Occipital lobe (tissue), 2 donors: ENCODE results near the gene ANKRD33B. TPM values are rescaled to one million over a fixed set of nuclear protein-coding genes. Genes with fewer than 3 reads are reported as not detected.
"Not testable (repeated sequence)": the region's sequence is repeated elsewhere in the genome, so short reads cannot be mapped to it uniquely, and the experiment has no call there.

ENCODE experiments used
- DNase-seq: peaks from one replicate; lab custom pipeline; 2025; lab: John Stamatoyannopoulos, UW
- total RNA-seq: library from RNA; depleted of rRNA; stranded (reverse); fragments of >200 nt; gene quantifications from one replicate; pipeline ENCODE4 v1.2.3, GENCODE V29; 2014

The ANKRD33B gene
- total RNA-seq, 1 donor from 2014 or later = 4.2 TPM

GRCh38 chr5:10536931-10537579 is 26.8 kb upstream of the ANKRD33B start:
- DNase-seq = no peak

- no peak for DNase-seq
These were observed 26.2 kb upstream of the ANKRD33B start for GRCh38 chr5:10537624-10538023.

GRCh38 chr5:10538103-10538788 is 25.6 kb upstream of the ANKRD33B start:
- DNase-seq = no peak

DNA sequence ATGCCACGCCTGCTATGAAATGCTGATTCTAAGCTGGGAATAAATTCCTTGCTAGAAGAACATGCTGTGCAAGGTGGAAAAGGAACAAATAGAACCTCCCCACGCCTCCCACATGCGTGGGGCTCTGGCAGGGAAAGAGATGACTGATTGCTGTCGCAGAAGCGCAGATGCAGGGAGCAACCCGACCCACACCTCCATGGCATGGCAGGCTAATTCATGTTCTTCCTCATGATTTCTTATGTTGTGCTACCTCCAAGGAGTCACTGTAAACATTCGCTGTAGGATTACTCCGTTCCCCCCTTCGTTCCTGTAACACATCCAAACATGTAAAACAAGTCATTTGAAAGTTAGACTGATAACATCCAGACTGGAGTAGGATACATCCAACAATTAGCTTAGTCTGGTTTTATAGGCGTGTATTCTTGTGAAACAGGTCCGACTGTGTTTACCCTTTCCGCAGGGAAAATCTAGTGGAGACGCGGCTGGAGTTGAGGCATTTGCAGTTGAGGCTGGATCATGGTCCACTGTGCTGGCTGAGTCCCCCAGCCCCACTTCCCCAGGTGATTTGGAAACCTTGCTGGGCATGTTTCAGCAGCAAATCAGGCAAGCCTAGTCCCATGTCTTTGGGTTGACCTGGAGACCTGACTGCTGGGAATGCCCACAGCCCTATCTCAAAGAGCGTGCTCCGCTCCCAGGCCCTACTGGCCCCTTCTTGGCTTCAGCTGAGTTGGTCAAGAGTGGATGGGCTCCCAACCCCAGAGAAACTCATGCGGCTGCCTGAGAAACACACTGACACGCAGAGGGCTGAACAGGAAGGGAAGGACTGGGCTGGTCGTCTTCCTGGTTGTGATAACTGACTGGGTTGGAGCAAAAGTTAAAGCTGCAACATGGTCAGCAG is 24.8 kb upstream of the ANKRD33B start:
- peak; percentile 59 for DNase-seq

GRCh38 chr5:10539687-10539998 is 24.2 kb upstream of the ANKRD33B start:
- DNase-seq = no peak

- no peak for DNase-seq
These were observed 23.8 kb upstream of the ANKRD33B start for GRCh38 chr5:10540036-10540544.

DNA sequence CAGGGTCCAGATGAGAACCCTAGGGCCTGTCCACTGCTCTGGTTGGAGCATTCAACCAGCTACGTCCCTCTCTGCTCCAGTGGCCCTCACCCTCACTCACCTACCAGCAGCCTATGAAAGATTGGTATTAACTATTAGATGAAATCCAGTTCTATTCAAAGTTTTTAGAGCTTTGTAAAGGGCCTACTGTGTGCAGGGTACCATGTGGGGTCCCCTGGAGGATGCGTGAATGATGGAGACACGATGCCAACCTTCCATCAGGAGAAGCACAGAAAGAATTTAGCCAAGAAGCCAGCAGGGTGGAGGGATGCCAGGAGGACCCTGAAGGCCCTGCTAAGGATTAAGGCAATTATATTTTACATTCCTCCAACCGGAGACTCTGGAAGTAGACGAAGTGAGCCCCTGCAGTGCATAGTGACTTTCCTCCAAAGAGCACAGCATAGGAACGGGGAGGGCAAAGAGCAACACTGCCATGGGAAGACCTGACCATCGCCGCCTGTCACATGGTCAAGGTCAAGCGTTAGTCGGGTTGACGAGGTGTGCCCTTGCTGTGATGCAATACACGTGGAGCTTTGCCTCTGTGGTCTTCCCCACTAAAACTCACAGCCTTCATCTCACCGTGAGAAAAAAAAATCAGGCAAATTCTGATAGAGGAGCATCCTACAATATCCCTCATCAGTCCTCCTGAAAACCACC is 22.8 kb upstream of the ANKRD33B start:
- no peak for DNase-seq

DNA sequence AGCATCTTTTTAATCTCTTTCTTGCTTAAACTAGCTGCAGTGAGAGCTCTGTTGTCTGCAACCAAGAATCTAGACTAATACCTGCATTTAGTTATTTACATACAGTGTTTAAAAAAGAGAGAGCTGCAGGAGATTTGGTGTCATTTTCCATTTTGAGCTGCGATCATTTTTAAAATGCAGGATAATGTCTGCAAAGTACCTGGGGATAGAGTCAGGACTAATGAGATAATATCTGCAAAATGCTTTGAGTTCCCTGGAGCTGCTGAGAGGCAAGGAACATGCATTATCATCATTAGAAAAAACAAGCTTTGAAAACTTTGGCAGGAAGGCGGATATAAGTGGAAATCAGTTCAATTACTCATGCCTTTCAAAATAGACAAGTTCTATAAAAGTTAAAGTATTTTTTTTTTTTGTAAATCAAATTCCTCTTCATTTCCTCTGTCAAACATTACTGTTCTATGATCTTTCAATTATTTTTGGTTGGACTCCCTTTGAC is 21.8 kb upstream of the ANKRD33B start:
- DNase-seq = no peak

GRCh38 chr5:10543585-10544040 is 20.3 kb upstream of the ANKRD33B start:
- DNase-seq = no peak

GRCh38 chr5:10545084-10545483 is 18.8 kb upstream of the ANKRD33B start:
- no peak for DNase-seq

DNA sequence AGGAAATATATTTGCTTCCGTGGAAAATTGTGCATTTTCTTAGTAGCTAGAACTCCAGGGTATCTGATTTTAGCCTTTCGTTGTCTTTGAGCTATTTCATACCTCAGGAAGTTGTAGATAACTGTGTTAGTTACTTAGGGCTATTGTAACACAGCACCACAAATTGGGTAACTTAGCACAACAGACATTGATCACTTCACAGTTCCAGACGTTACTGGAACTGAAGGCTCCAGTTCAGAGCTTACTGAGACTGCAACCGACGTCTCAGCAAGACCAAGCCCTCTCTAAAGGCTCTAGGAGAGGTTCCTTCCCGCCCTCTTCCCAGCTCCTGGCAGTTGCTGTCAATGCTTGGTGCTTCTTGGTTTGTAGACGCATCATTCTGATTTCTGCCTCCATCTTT is 17.7 kb upstream of the ANKRD33B start:
- no peak for DNase-seq

GRCh38 chr5:10548418-10549122 is 15.3 kb upstream of the ANKRD33B start:
- no peak for DNase-seq

GRCh38 chr5:10549123-10549514 is 14.8 kb upstream of the ANKRD33B start:
- not testable (repeated sequence) for DNase-seq

- no peak for DNase-seq
These were observed 13.5 kb upstream of the ANKRD33B start for GRCh38 chr5:10550222-10550995.

DNA sequence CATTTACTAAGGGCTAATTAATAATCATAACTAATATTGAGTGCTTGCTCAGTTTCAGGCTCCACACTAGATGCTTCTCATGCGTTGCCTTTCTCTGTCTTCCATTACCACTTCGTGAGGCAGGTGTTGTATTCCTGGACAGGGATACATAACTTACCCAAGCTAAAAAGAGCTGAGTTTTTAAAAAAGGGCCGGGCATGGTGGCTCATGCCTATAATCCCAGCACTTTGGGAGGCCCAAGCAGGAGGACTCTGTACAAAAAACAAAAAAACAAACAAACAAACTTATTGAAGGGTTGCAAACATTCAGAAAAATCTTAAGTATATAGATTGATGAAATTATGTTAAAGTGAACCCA is 12.1 kb upstream of the ANKRD33B start:
- DNase-seq = no peak

GRCh38 chr5:10552183-10553143 is 11.4 kb upstream of the ANKRD33B start:
- no peak for DNase-seq

DNA sequence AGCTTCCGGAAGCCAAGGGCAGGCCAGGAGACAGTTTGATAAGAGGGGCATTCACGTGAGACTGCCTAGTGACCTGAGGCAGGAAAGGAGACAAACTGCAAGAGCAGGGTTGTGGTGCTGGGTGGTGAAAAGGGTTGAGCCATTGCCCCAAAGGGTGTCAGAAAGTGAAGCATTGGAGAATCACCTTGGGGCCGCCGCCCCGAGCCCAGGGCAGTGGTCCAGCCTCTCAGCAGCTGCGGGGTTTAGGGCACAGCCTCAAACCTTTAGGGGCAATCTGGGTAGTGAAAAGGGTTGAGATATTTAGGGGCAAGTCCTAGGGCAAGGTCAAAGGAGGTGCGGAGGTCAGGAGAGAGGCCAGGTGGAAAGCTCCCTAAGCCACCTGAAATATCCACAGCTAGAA is 10.4 kb upstream of the ANKRD33B start:
- DNase-seq = no peak

DNA sequence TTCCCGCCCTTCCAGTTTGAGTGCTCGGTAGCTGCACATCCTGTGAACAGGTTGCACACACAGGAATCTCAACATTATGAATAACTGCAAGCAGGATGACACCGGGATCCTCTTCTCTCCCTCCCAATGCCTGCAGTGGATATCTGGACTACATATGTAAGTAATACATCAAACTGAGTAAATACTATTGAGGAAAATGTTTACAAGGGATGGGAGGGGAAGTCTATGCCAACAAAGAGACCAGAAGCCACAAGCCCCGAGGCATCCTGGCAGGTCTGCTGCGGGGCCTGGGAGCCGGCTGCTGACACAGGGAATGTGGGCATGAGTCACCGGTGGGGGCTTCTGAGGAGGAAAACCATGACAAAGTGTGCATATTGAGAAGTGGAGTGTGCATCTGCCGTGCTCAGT is 8.6 kb upstream of the ANKRD33B start:
- no peak for DNase-seq

GRCh38 chr5:10556289-10556807 is 7.5 kb upstream of the ANKRD33B start:
- DNase-seq = no peak
